Occipital lobe (tissue), 2 donors: ENCODE measurements around the gene IL26. TPM values are rescaled to one million over a fixed set of nuclear protein-coding genes. Genes with fewer than 3 reads are reported as not detected.

Experiments
- DNase-seq: peaks from one replicate; lab custom pipeline; 2025; lab: John Stamatoyannopoulos, UW
- total RNA-seq: library from RNA; depleted of rRNA; stranded (reverse); fragments of >200 nt; gene quantifications from one replicate; pipeline ENCODE4 v1.2.3, GENCODE V29; 2014

IL26 gene
- total RNA-seq, 1 donor from 2014 or later = not detected

DNA sequence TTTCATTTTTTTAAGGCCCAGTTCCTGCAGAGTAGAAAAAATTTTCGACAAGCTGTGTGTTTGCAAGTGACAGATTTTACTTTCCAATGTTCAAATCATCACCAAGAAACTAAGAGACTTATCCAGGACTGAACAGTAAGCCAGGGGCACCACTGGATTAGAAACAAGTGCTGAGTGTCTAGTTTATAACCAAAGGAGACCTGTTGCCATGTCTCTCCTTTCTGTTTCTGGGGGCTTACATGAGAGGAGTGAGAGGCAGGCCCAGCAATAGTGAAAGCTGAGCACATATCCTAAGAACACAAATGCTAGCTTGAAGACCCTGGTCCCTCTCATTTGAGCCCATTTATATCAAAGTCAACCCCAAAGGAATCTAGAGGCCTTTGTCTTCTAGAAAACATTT is 69.0 kb downstream of the IL26 start:
- no peak for DNase-seq

DNA sequence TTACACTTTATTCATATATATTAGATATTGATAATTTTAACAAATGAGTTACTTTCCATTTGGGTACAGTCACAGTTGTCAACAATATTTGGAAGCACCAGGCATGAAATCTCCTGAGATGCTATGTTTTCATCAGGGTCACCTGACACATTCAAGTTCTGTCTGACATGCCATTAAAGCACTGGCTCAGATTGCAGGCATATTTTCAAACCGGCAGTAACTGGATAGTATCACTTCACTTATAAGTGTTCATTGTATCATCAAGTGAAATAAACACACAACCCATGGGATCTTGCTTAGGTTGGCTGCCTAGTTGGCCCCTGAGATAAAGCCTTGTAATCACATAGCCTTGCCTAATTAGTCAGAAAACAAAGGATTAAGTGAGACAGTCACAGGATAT is 70.8 kb downstream of the IL26 start:
- no peak for DNase-seq

Other genes starting within 250 kb of the IL26 start
- gene IFNG-AS1, start 236.4 kb downstream of the IL26 start, total RNA-seq = not detected
- gene IFNG, start 66.1 kb downstream of the IL26 start, total RNA-seq = not detected
- gene IL22, start 27.8 kb upstream of the IL26 start, total RNA-seq = not detected
- gene MDM1, start 106.6 kb upstream of the IL26 start, total RNA-seq = 29.8 TPM